ENCODE data around the gene COBL. TPM values are rescaled to one million over a fixed set of nuclear protein-coding genes. Genes with fewer than 3 reads are reported as not detected.

COBL gene
- polyA plus RNA-seq, 3 donors: not detected

- no peak overlapping the region for H3K4me3 ChIP-seq (replicated peaks in 1 of 3; ENCODE audit: low read depth in 2 of 3, low read length in 3 of 3)
- no peaks in the 10 kb centered on the region for H3K4me1 Mint-ChIP-seq
- H3K9me3 Mint-ChIP-seq: peaks cover 0 to 2% (median 0%) of the 10 kb centered on the region in 7 donors
- no peak for DNase-seq
- H3K4me2 ChIP-seq (replicated peaks; ENCODE audit: extremely low read depth, low read length, poor library complexity, severe bottlenecking): no peak overlapping the region
- no peak overlapping the region for H3K9ac ChIP-seq (ENCODE audit: insufficient read depth, low read length, poor library complexity, severe bottlenecking)
- no peaks in the 10 kb centered on the region for H3K9me3 ChIP-seq (replicated peaks in 1 of 2; ENCODE audit: control insufficient read depth in 1 of 2, insufficient read depth in 1 of 2, low read length in 2 of 2)
- H3K27ac Mint-ChIP-seq: no peak overlapping the region
- no peaks in the 10 kb centered on the region for H3K27me3 ChIP-seq (ENCODE audit: control insufficient read depth in 2 of 2, insufficient read depth in 2 of 2, low read length in 2 of 2)
- WGBS (ENCODE audit: insufficient coverage): 80% methylated on average over 1 of the region's 5 CpGs
- H4K20me1 ChIP-seq (ENCODE audit: insufficient read depth, low read length): no peaks in the 10 kb centered on the region
- peaks cover 0 to 3% (median 0%) of the 10 kb centered on the region in 3 donors for H3K27me3 Mint-ChIP-seq (ENCODE audit: low read depth in 3 of 3)
- no peak overlapping the region for H3K27ac ChIP-seq (ENCODE audit: low read depth in 1 of 2, low read length in 2 of 2)
- no peaks in the 10 kb centered on the region for H3K4me1 ChIP-seq (ENCODE audit: control insufficient read depth in 1 of 2, insufficient read depth in 2 of 2, low read length in 2 of 2)
- no peaks in the 10 kb centered on the region for H3K79me2 ChIP-seq (ENCODE audit: insufficient read depth, low read length)
- H3K4me3 Mint-ChIP-seq: no peak overlapping the region
- intact Hi-C loops (cut with micrococcal nuclease): loop anchor here in 1 of 2 donors (10.0 kb wide), 1 partner anchor 975 kb away; the partner anchor contains the start of gene ZPBP
- no peak overlapping the region for H2AFZ ChIP-seq (ENCODE audit: insufficient read depth, low read depth, low read length, poor library complexity, severe bottlenecking)
- no peak for TF ChIP-seq CTCF (IDR thresholded peaks at IDR 0.05)
- no peaks in the 10 kb centered on the region for H3K36me3 Mint-ChIP-seq
- H3K36me3 ChIP-seq (replicated peaks in 1 of 2; ENCODE audit: control insufficient read depth in 1 of 2, insufficient read depth in 2 of 2, low read length in 2 of 2): no peaks in the 10 kb centered on the region
Measured at GRCh38 chr7:51069411-51070083, 247.1 kb downstream of the COBL start.

- Histone ChIP-seq H4K20me1 (ENCODE audit: insufficient read depth, low read length) (no peaks in the 10 kb centered on the region), H3K36me3 (replicated peaks in 1 of 2; ENCODE audit: control insufficient read depth in 1 of 2, insufficient read depth in 2 of 2, low read length in 2 of 2) (no peaks in the 10 kb centered on the region), H3K4me2 (replicated peaks; ENCODE audit: extremely low read depth, low read length, poor library complexity, severe bottlenecking) (no peak overlapping the region), H2AFZ (ENCODE audit: insufficient read depth, low read depth, low read length, poor library complexity, severe bottlenecking) (no peak overlapping the region), H3K27me3 (ENCODE audit: control insufficient read depth in 2 of 2, insufficient read depth in 2 of 2, low read length in 2 of 2) (no peaks in the 10 kb centered on the region), H3K4me3 (replicated peaks in 1 of 3; ENCODE audit: low read depth in 2 of 3, low read length in 3 of 3) (no peak overlapping the region), H3K4me1 (ENCODE audit: control insufficient read depth in 1 of 2, insufficient read depth in 2 of 2, low read length in 2 of 2) (no peaks in the 10 kb centered on the region), H3K9me3 (replicated peaks in 1 of 2; ENCODE audit: control insufficient read depth in 1 of 2, insufficient read depth in 1 of 2, low read length in 2 of 2) (no peaks in the 10 kb centered on the region), H3K79me2 (ENCODE audit: insufficient read depth, low read length) (no peaks in the 10 kb centered on the region), H3K27ac (ENCODE audit: low read depth in 1 of 2, low read length in 2 of 2) (no peak overlapping the region), H3K9ac (ENCODE audit: insufficient read depth, low read length, poor library complexity, severe bottlenecking) (no peak overlapping the region)
- no peak for DNase-seq
- no peak for TF ChIP-seq CTCF (IDR thresholded peaks at IDR 0.05)
- no peaks in the 10 kb centered on the region for H3K4me1 Mint-ChIP-seq
- no CpG with 5 or more reads among the region's 4 CpGs for WGBS (ENCODE audit: insufficient coverage)
- no peak overlapping the region for H3K27ac Mint-ChIP-seq
- no peaks in the 10 kb centered on the region for H3K9me3 Mint-ChIP-seq
- H3K4me3 Mint-ChIP-seq: no peak overlapping the region
- peaks cover 0 to 3% (median 0%) of the 10 kb centered on the region in 3 donors for H3K27me3 Mint-ChIP-seq (ENCODE audit: low read depth in 3 of 3)
- intact Hi-C loops (cut with micrococcal nuclease): loop anchor here in 1 of 2 donors (10.0 kb wide), 1 partner anchor 974 kb away; the partner anchor contains the start of gene ZPBP
- no peaks in the 10 kb centered on the region for H3K36me3 Mint-ChIP-seq
Measured at GRCh38 chr7:51068401-51068800, 248.2 kb downstream of the COBL start.

Data from CD14-positive monocyte (primary cell).